ENCODE measurements around the gene FANCM.
"Not testable (repeated sequence)": the region's sequence is repeated elsewhere in the genome, so short reads cannot be mapped to it uniquely, and the experiment has no call there.

FANCM gene

GRCh38 chr14:45140661-45141187 is 5.0 kb downstream of the FANCM start:
- no peak for DNase-seq

- not testable (repeated sequence) for DNase-seq
Observed at GRCh38 chr14:45142083-45142482, 6.4 kb downstream of the FANCM start.

- no peak for DNase-seq
Observed at GRCh38 chr14:45144658-45145057, 8.9 kb downstream of the FANCM start.

- no peak for DNase-seq
Observed at GRCh38 chr14:45145214-45145613, 9.5 kb downstream of the FANCM start.

- no peak for DNase-seq
Observed at GRCh38 chr14:45149602-45150001, 13.9 kb downstream of the FANCM start.

- DNase-seq = no peak
Observed at GRCh38 chr14:45150386-45150890, 14.7 kb downstream of the FANCM start.

- DNase-seq = no peak
Observed at GRCh38 chr14:45156067-45156466, 20.3 kb downstream of the FANCM start.

- no peak for DNase-seq
Observed at GRCh38 chr14:45169906-45170305, 34.2 kb downstream of the FANCM start.

- no peak for DNase-seq
Observed at GRCh38 chr14:45177076-45177475, 41.3 kb downstream of the FANCM start.

- no peak for DNase-seq
Observed at GRCh38 chr14:45181329-45181728, 45.6 kb downstream of the FANCM start.

- no peak for DNase-seq
Observed at GRCh38 chr14:45181806-45182205, 46.1 kb downstream of the FANCM start.

- no peak for DNase-seq
Observed at GRCh38 chr14:45185100-45185814, 49.5 kb downstream of the FANCM start.

GRCh38 chr14:45194964-45195363 is 59.2 kb downstream of the FANCM start:
- no peak for DNase-seq

- no peak for DNase-seq
Observed at GRCh38 chr14:45198551-45198950, 62.8 kb downstream of the FANCM start.

GRCh38 chr14:45199230-45199629 is 63.5 kb downstream of the FANCM start:
- DNase-seq = no peak

- DNase-seq = peak; percentile 15
Observed at GRCh38 chr14:45201905-45202304, 66.2 kb downstream of the FANCM start.

- no peak for DNase-seq
Observed at GRCh38 chr14:45204241-45204640, 68.5 kb downstream of the FANCM start.

- no peak for DNase-seq
Observed at GRCh38 chr14:45210159-45210558, 74.4 kb downstream of the FANCM start.

GRCh38 chr14:45211295-45211694 is 75.6 kb downstream of the FANCM start:
- no peak for DNase-seq

- DNase-seq = no peak
Observed at GRCh38 chr14:45212231-45212630, 76.5 kb downstream of the FANCM start.

GRCh38 chr14:45213716-45214115 is 78.0 kb downstream of the FANCM start:
- not testable (repeated sequence) for DNase-seq

- DNase-seq = not testable (repeated sequence)
Observed at GRCh38 chr14:45214341-45214740, 78.6 kb downstream of the FANCM start.

- no peak for DNase-seq
Observed at GRCh38 chr14:45222485-45223262, 86.9 kb downstream of the FANCM start.

GRCh38 chr14:45227566-45227965 is 91.8 kb downstream of the FANCM start:
- no peak for DNase-seq
